NT2/D1 (cell line): ENCODE measurements around the gene ACP1.

ENCODE experiments used
- DNase-seq: peaks from one replicate; pipeline ENCODE4 v3.0.0-alpha.2; 2011; ENCODE audit warnings: low read depth, low spot score
- H3K27me3 ChIP-seq: 2 replicates; pipeline ENCODE4 v1.6.0; 2011; ENCODE audit warnings: mild to moderate bottlenecking; ENCODE audit not compliant: insufficient read length, insufficient read depth
- H3K36me3 ChIP-seq: 2 replicates; pipeline ENCODE4 v1.6.1; 2011; ENCODE audit warnings: mild to moderate bottlenecking, low read length, mixed read lengths; ENCODE audit not compliant: insufficient read depth, insufficient read length
- H3K4me1 ChIP-seq: 2 replicates; pipeline ENCODE4 v1.5.1; 2011; ENCODE audit not compliant: insufficient read depth, insufficient read length
- H3K4me3 ChIP-seq: 2 replicates; pipeline ENCODE4 v1.5.1; 2011; ENCODE audit warnings: low read depth; ENCODE audit not compliant: insufficient read length
- H3K9ac ChIP-seq: 2 replicates; pipeline ENCODE4 v1.6.0; 2011; ENCODE audit warnings: low read depth; ENCODE audit not compliant: insufficient read length
- H3K9me3 ChIP-seq: 2 replicates; pipeline ENCODE4 v1.5.1; 2011; ENCODE audit warnings: mild to moderate bottlenecking, low read length; ENCODE audit not compliant: insufficient read depth
- SUZ12 ChIP-seq: IDR thresholded peaks from 2 replicates; pipeline ENCODE4 v1.6.1; 2011; ENCODE audit not compliant: insufficient read length, insufficient read depth; ENCODE audit errors: extremely low read depth
- YY1 ChIP-seq: IDR thresholded peaks from 2 replicates; pipeline ENCODE4 v1.6.1; 2011; ENCODE audit not compliant: insufficient read length, insufficient read depth
- ZNF274 ChIP-seq: IDR thresholded peaks from 2 replicates; pipeline ENCODE4 v1.6.1; 2011; ENCODE audit warnings: mild to moderate bottlenecking, low read depth, low read length

ACP1 gene

DNA sequence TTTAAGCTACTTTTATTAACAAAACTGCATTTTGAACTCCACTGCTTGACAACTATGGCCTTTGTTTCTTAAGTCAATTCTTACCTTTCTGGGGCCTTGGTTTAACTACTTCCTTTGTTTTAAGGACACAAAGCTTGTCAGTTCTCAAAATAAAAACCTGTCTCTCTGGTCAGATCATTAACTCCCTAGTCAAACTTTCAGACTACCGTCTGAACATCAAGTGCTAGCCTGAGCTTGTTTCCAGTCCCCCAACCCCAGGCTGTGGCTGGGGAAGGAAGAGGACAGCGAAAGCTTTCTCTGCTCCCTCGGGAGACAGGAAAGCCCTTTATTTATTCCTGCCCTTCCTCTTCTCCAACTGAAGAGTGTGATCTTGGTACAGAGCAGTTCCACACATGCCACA is 2.6 kb upstream of the ACP1 start:
- no peak for DNase-seq
- Histone ChIP-seq H3K36me3 (peaks cover 17% of the 10 kb centered on the region), H3K4me3 (no peak overlapping the region), H3K9ac (no peak overlapping the region), H3K4me1 (no peaks in the 10 kb centered on the region), H3K9me3 (no peaks in the 10 kb centered on the region), H3K27me3 (no peaks in the 10 kb centered on the region)
- TF ChIP-seq ZNF274 = no peak
- no peak for TF ChIP-seq SUZ12
- TF ChIP-seq YY1 = no peak

DNA sequence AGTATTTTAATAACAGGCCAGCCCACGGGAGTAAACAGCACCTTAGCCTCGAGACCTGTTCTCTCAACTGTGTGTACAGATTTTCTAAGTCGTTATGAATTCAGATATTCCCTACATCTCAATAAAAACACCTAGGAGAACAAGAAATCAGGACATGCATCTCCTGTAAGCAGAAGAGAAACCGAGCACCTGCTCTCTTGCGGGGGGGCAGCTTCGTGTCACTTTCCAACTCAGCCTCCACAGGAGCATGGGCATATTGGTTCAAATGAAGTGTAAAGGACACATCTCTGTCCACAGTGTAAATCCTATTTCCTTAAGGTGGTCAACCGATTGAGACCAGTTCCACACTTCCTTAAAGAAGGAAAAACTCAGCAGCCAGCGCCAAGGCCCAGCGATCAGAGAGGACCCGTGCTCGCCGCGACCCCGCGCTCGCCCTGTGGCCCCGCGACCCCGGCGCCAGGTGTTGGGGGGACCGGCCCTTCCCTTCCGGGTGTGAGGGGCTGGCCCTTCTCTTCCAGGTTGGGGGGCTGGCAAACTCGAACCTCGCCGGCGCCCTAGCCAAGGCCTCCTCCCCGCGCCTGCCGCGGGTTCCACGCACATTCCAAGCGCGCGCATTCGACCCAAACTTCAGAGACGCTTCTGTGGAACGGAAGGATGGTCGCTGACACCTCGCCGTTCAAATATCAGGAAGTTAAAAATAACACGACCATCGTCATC is 1.6 kb upstream of the ACP1 start:
- TF ChIP-seq SUZ12 (no peak), YY1 (no peak), ZNF274 (no peak)
- Histone ChIP-seq H3K9ac (no peak overlapping the region), H3K4me3 (no peak overlapping the region), H3K36me3 (peaks cover 27% of the 10 kb centered on the region), H3K9me3 (no peaks in the 10 kb centered on the region), H3K4me1 (no peaks in the 10 kb centered on the region), H3K27me3 (no peaks in the 10 kb centered on the region)
- DNase-seq = no peak

DNA sequence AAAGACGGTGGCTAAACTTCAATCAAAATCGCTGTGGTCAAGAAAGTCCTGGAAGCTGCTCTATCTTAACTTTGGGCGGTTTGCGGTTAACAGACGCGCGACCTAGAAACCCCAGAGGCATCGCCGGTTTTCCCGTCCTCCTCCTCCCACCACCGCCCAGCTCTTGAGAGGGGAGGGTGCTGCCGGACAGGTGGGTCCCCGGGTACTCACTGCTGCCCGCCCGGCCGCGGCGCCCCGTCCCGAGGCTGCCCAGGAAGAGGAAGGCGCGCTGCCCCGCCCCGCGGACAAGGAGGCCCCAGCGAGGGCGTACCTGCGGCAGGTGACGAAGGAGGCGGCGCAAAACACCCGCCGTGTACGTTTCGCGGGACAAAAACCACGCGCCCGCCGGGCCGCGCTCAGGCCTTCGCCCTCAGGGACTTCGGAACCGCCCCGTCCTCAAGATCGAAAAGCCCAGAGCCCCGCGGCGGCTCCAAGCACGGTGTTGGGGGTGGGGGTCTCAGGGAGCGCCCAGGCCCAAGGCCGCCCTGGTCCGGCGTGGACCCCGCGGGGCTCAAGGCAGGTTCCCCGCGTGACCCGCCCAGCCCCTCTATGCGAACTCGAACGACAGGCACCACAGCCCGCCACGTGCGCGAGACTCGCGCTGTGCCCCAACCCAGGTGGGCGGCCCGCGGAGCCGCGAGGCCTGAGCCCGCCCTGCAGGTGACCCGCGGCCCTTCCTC is 814 bp upstream of the ACP1 start, which contains the start of gene SH3YL1:
TSS of gene SH3YL1 (minus strand) at position 259 of the 719 bp plus-strand sequence. CDS start at position 211, 48 bp downstream.
- Histone ChIP-seq H3K9ac (peak within 1 kb of the TSS; percentile 96), H3K27me3 (no peaks in the 10 kb centered on the region), H3K9me3 (no peaks in the 10 kb centered on the region), H3K36me3 (peaks cover 29% of the 10 kb centered on the region), H3K4me1 (no peaks in the 10 kb centered on the region), H3K4me3 (peak within 1 kb of the TSS; percentile 90)
- DNase-seq = no peak
- TF ChIP-seq YY1 (no peak), SUZ12 (no peak)

DNA sequence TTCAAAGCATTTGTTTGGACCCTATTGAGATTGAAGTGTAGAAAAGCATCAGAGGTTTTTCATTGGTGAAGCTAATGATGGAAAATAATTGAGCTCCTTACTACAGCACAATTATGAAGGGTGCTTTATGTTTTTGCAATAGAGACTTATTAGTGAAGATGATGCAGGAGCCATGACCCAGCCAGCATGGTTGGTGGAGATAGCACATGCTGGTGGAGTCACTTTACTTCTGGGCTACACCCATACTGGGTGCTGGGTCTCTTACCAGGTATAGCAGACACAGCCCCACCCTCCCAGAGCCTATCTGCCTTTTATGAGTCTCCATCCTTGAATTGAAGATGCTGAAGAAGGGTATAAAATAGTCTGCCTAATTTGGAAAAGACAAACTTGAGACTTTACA is 3.6 kb downstream of the ACP1 start:
- no peak overlapping the region for H3K4me3 ChIP-seq
- DNase-seq = no peak
- H3K9me3 ChIP-seq = no peaks in the 10 kb centered on the region
- peaks cover 2% of the 10 kb centered on the region for H3K4me1 ChIP-seq
- no peaks in the 10 kb centered on the region for H3K27me3 ChIP-seq
- no peak overlapping the region for H3K9ac ChIP-seq
- peaks cover 58% of the 10 kb centered on the region for H3K36me3 ChIP-seq
- TF ChIP-seq YY1 (no peak), SUZ12 (no peak), ZNF274 (no peak)

DNA sequence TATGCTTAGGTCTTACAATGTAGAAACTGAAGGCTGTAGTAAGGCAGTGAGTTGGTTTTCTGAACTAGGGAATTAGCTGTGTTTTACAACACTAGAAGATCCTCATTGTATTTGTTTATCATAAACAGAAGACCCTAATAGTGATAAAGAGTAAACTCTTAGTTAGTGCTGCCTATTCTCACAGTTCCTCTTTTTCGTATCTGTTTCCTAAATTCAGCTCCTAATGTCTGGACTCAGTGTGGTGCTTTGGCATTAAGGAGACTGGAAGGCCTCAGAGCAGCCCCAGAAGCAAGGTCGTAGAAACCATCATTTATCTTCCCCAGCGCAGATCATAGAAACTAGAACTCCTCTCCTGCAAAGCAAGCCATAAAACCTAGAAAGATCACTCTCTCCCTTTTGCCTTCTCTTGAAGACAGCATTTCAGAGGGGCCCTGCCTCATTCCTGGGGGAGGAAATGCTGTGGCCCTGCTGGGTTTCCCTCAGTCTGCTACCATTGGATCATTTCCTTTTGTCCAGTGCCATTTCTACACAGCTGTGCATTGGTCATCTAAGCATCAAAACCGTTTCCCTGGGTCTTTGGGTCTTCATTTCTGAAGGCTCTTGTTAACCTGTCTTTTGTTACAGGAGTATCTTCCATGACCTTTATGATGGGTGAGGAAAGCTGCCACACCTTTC is 4.7 kb downstream of the ACP1 start:
- H3K4me1 ChIP-seq = peaks cover 2% of the 10 kb centered on the region
- no peaks in the 10 kb centered on the region for H3K27me3 ChIP-seq
- H3K9ac ChIP-seq = no peak overlapping the region
- no peak for TF ChIP-seq YY1
- TF ChIP-seq ZNF274 = no peak
- no peak for DNase-seq
- no peaks in the 10 kb centered on the region for H3K9me3 ChIP-seq
- H3K36me3 ChIP-seq = peaks cover 67% of the 10 kb centered on the region
- H3K4me3 ChIP-seq = no peak overlapping the region

DNA sequence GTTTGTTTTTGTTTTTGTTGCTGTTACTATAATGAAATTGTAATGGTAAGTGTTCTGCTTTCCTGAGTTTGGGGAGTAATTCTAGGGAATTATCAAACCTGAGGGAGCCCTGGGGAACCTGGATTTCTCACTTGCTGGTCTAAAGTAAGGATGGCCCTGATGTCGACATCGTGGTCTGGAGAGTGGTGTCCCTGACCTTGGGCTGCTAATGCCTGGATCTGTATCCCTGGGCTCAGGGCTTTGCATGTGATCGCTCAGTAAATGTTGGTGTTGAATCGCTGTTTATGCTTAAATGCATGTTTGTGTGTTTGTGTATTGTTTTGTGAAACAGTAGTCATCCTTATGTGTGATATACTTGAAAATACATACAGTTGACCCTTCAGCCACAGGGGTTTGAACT is 6.1 kb downstream of the ACP1 start:
- DNase-seq = no peak
- H3K36me3 ChIP-seq = peaks cover 77% of the 10 kb centered on the region
- H3K9me3 ChIP-seq = no peaks in the 10 kb centered on the region
- no peak overlapping the region for H3K9ac ChIP-seq
- peaks cover 2% of the 10 kb centered on the region for H3K4me1 ChIP-seq
- TF ChIP-seq SUZ12 = no peak
- TF ChIP-seq ZNF274 = no peak
- TF ChIP-seq YY1 = no peak
- no peaks in the 10 kb centered on the region for H3K27me3 ChIP-seq
- H3K4me3 ChIP-seq = no peak overlapping the region

DNA sequence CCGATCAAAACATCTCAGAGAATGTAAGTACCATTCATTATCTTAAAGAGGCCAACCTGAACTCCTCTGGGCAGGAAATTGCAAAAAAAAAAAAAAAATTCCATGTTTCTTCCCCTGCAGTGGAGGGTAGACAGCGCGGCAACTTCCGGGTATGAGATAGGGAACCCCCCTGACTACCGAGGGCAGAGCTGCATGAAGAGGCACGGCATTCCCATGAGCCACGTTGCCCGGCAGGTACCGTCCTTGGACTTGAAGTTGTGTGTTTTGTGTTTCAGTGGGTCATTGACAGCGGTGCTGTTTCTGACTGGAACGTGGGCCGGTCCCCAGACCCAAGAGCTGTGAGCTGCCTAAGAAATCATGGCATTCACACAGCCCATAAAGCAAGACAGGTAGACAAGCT is 7.2 kb downstream of the ACP1 start:
- Histone ChIP-seq H3K36me3 (peaks cover 74% of the 10 kb centered on the region), H3K4me3 (no peak overlapping the region), H3K9ac (no peak overlapping the region), H3K9me3 (no peaks in the 10 kb centered on the region), H3K4me1 (peaks cover 2% of the 10 kb centered on the region), H3K27me3 (no peaks in the 10 kb centered on the region)
- no peak for DNase-seq
- TF ChIP-seq YY1 = no peak
- TF ChIP-seq SUZ12 = no peak
- TF ChIP-seq ZNF274 = no peak
